Mucosa of rectum (tissue), 2 donors: Measurements from ENCODE around the gene FOXL1.

ENCODE experiments used
- H3K27ac ChIP-seq, 2 donors: one replicate each; pipeline ENCODE4 v1.7.0; 2013; ENCODE audit warnings: inconsistent platforms in 2 of 2, low read depth in 2 of 2, low read length in 2 of 2
- H3K27me3 ChIP-seq, 2 donors: one replicate each; pipeline ENCODE4 v1.7.0; 2013; ENCODE audit warnings: low read length in 2 of 2; ENCODE audit not compliant: control insufficient read depth in 2 of 2, insufficient read depth in 2 of 2
- H3K36me3 ChIP-seq, 2 donors: one replicate each; pipeline ENCODE4 v1.7.0; 2013; ENCODE audit warnings: low read length in 2 of 2; ENCODE audit not compliant: control insufficient read depth in 2 of 2, insufficient read depth in 2 of 2
- H3K4me1 ChIP-seq, 2 donors: one replicate each; pipeline ENCODE4 v1.7.0; 2013; ENCODE audit warnings: low read length in 2 of 2, mild to moderate bottlenecking in 1 of 2; ENCODE audit not compliant: control insufficient read depth in 2 of 2, insufficient read depth in 2 of 2
- H3K4me3 ChIP-seq, 2 donors: one replicate each; pipeline ENCODE4 v1.7.0; 2013; ENCODE audit warnings: low read length in 2 of 2
- H3K9ac ChIP-seq, 2 donors: one replicate each; pipeline ENCODE4 v1.7.0; 2013; ENCODE audit warnings: low read length in 2 of 2, low read depth in 1 of 2, mild to moderate bottlenecking in 1 of 2
- H3K9me3 ChIP-seq, 2 donors: one replicate each; pipeline ENCODE4 v1.7.0; 2013; ENCODE audit warnings: low read length in 2 of 2; ENCODE audit not compliant: control insufficient read depth in 2 of 2
- donor health status: healthy.
- donor health status: Normal muscosa, but diverticular disease.

FOXL1 gene

GRCh38 chr16:86549076-86549892 is 29.1 kb upstream of the FOXL1 start:
- Histone ChIP-seq H3K27ac (no peak overlapping the region), H3K27me3 (no peaks in the 10 kb centered on the region), H3K9me3 (no peaks in the 10 kb centered on the region), H3K9ac (no peak overlapping the region), H3K36me3 (peaks cover 20 to 35% of the 10 kb centered on the region in 2 donors), H3K4me3 (no peak overlapping the region), H3K4me1 (peaks cover 1 to 3% of the 10 kb centered on the region in 2 donors)

- H3K4me3 ChIP-seq, result no peak overlapping the region
- H3K4me1 ChIP-seq, result peaks cover 3 to 6% of the 10 kb centered on the region in 2 donors
- H3K9ac ChIP-seq, result no peak overlapping the region
- no peak overlapping the region for H3K27ac ChIP-seq
- peaks cover 20 to 35% of the 10 kb centered on the region in 2 donors for H3K36me3 ChIP-seq
- no peaks in the 10 kb centered on the region for H3K9me3 ChIP-seq
- no peaks in the 10 kb centered on the region for H3K27me3 ChIP-seq
These were observed 28.5 kb upstream of the FOXL1 start for GRCh38 chr16:86549893-86550190.

- no peak overlapping the region for H3K9ac ChIP-seq
- no peak overlapping the region for H3K27ac ChIP-seq
- peaks cover 20 to 35% of the 10 kb centered on the region in 2 donors for H3K36me3 ChIP-seq
- H3K4me3 ChIP-seq, result no peak overlapping the region
- H3K27me3 ChIP-seq, result no peaks in the 10 kb centered on the region
- H3K4me1 ChIP-seq, result peaks cover 4 to 7% of the 10 kb centered on the region in 2 donors
- no peaks in the 10 kb centered on the region for H3K9me3 ChIP-seq
These were observed 28.1 kb upstream of the FOXL1 start for GRCh38 chr16:86550281-86550680.

GRCh38 chr16:86553356-86553755 is 25.0 kb upstream of the FOXL1 start:
- peaks cover 9 to 11% of the 10 kb centered on the region in 2 donors for H3K4me1 ChIP-seq
- H3K4me3 ChIP-seq, result no peak overlapping the region
- H3K27me3 ChIP-seq, result no peaks in the 10 kb centered on the region
- H3K9ac ChIP-seq, result no peak overlapping the region
- H3K9me3 ChIP-seq, result no peaks in the 10 kb centered on the region
- peaks cover 3 to 13% of the 10 kb centered on the region in 2 donors for H3K36me3 ChIP-seq
- no peak overlapping the region for H3K27ac ChIP-seq

- peak overlapping the region; percentile 90 to 91 for H3K4me3 ChIP-seq
- H3K4me1 ChIP-seq, result peaks cover 9 to 11% of the 10 kb centered on the region in 2 donors
These were observed 23.8 kb upstream of the FOXL1 start for GRCh38 chr16:86554599-86554916.

GRCh38 chr16:86554917-86555703 is 23.2 kb upstream of the FOXL1 start, which contains the start of gene MTHFSD:
MTHFSD (minus strand) TSS chr16:86555235; CDS start chr16:86555184, 51 bp downstream.
- H3K9me3 ChIP-seq, result no peaks in the 10 kb centered on the region
- H3K4me1 ChIP-seq, result peaks cover 9 to 11% of the 10 kb centered on the region in 2 donors
- peak within 1 kb of the TSS; percentile 90 to 91 for H3K4me3 ChIP-seq
- no peaks in the 10 kb centered on the region for H3K27me3 ChIP-seq
- peak within 1 kb of the TSS; percentile 74 to 80 for H3K27ac ChIP-seq
- peaks cover 3 to 7% of the 10 kb centered on the region in 2 donors for H3K36me3 ChIP-seq
- H3K9ac ChIP-seq, result peak within 1 kb of the TSS; percentile 95 to 99

More at GRCh38 chr16:86554599-86554916, 23.8 kb upstream of the FOXL1 start:
- Histone ChIP-seq H3K9ac (peak overlapping the region; percentile 95 to 99), H3K9me3 (no peaks in the 10 kb centered on the region), H3K36me3 (peaks cover 3 to 12% of the 10 kb centered on the region in 2 donors), H3K27me3 (no peaks in the 10 kb centered on the region), H3K27ac (peak overlapping the region; percentile 74 to 80)

- H3K9ac ChIP-seq, result peak overlapping the region; percentile 75 to 99
- no peaks in the 10 kb centered on the region for H3K27me3 ChIP-seq
- peak overlapping the region in 1 of 2 donors; percentile 74 for H3K27ac ChIP-seq
- peak overlapping the region; percentile 90 to 91 for H3K4me3 ChIP-seq
- no peaks in the 10 kb centered on the region for H3K9me3 ChIP-seq
- H3K36me3 ChIP-seq, result peaks cover 2 to 3% of the 10 kb centered on the region in 2 donors
- peaks cover 9 to 11% of the 10 kb centered on the region in 2 donors for H3K4me1 ChIP-seq
These were observed 22.7 kb upstream of the FOXL1 start for GRCh38 chr16:86555704-86556075.

GRCh38 chr16:86556576-86556975 is 21.8 kb upstream of the FOXL1 start:
- Histone ChIP-seq H3K9me3 (no peaks in the 10 kb centered on the region), H3K4me3 (no peak overlapping the region), H3K9ac (no peak overlapping the region), H3K4me1 (peaks cover 9 to 11% of the 10 kb centered on the region in 2 donors), H3K27ac (no peak overlapping the region), H3K27me3 (peaks cover 0 to 4% of the 10 kb centered on the region in 2 donors), H3K36me3 (peaks cover 0 to 3% of the 10 kb centered on the region in 2 donors)

GRCh38 chr16:86557587-86557986 is 20.8 kb upstream of the FOXL1 start:
- no peaks in the 10 kb centered on the region for H3K36me3 ChIP-seq
- H3K4me3 ChIP-seq, result no peak overlapping the region
- peaks cover 0 to 4% of the 10 kb centered on the region in 2 donors for H3K27me3 ChIP-seq
- peaks cover 9 to 11% of the 10 kb centered on the region in 2 donors for H3K4me1 ChIP-seq
- H3K27ac ChIP-seq, result no peak overlapping the region
- H3K9me3 ChIP-seq, result no peaks in the 10 kb centered on the region
- no peak overlapping the region for H3K9ac ChIP-seq
